OCI-LY7 (cell line): Measurements from ENCODE around the gene NUP210. TPM values are rescaled to one million over a fixed set of nuclear protein-coding genes. Genes with fewer than 3 reads are reported as not detected.

Experiments used
- BruUV-seq: library from RNA; stranded (reverse); fragments of 400-500 nt; replicated peaks from 2 replicates; lab custom pipeline; 2021; lab: Mats Ljungman, UMichigan
- CTCF ChIA-PET: fragments of 300-600 bp; sonication (Branson Sonifier 250); formaldehyde crosslinking; loops from one replicate; lab custom pipeline; 2022; ENCODE audit warnings: antibody characterized with exemption; ENCODE audit not compliant: unreplicated experiment; lab: Charles Lee
- POLR2A ChIA-PET: fragments of 300-600 bp; sonication (Branson Sonifier 250); formaldehyde crosslinking; loops from one replicate; lab custom pipeline; 2022; ENCODE audit warnings: antibody characterized with exemption; lab: Charles Lee
- DNase-seq: peaks from one replicate; pipeline ENCODE4 v3.0.0-alpha.2; 2015; ENCODE audit warnings: low spot score
- H2AFZ ChIP-seq: fragments of 200-600 bp; sonication (generic), shearing (Covaris generic); 2 replicates; pipeline ENCODE4 v1.6.1; 2014; ENCODE audit warnings: mild to moderate bottlenecking, antibody characterized with exemption, low read length, moderate library complexity
- H3K27ac ChIP-seq: fragments of 200-600 bp; sonication (generic); 2 replicates; pipeline ENCODE4 v1.5.1; 2014; ENCODE audit warnings: mixed run types, low read depth, mild to moderate bottlenecking, moderate library complexity, low read length, inconsistent platforms; ENCODE audit not compliant: poor library complexity, severe bottlenecking
- H3K36me3 ChIP-seq: fragments of 200-600 bp; sonication (generic); 2 replicates; pipeline ENCODE4 v1.6.1; 2014; ENCODE audit warnings: mild to moderate bottlenecking, antibody characterized with exemption, low read length, moderate library complexity, mixed read lengths; ENCODE audit not compliant: insufficient read depth
- H3K4me1 ChIP-seq: fragments of 200-600 bp; sonication (generic); 2 replicates; pipeline ENCODE4 v1.5.1; 2014; ENCODE audit warnings: mild to moderate bottlenecking, low read length; ENCODE audit not compliant: insufficient read depth, poor library complexity, severe bottlenecking
- H3K4me2 ChIP-seq: fragments of 200-600 bp; sonication (generic); 2 replicates; pipeline ENCODE4 v1.6.1; 2014; ENCODE audit warnings: mild to moderate bottlenecking, low read length
- H3K4me3 ChIP-seq: fragments of 200-600 bp; sonication (generic); 2 replicates; pipeline ENCODE4 v1.5.1; 2014; ENCODE audit warnings: mild to moderate bottlenecking, low read depth, low read length; ENCODE audit not compliant: poor library complexity, severe bottlenecking
- H3K79me2 ChIP-seq: fragments of 200-600 bp; sonication (generic); 2 replicates; pipeline ENCODE4 v1.6.1; 2016; ENCODE audit warnings: low read depth, mild to moderate bottlenecking, low read length, moderate library complexity, mixed read lengths; ENCODE audit not compliant: insufficient read depth
- H3K9me2 ChIP-seq: fragments of 200-600 bp; sonication (generic); 2 replicates; pipeline ENCODE4 v1.6.1; 2016; ENCODE audit warnings: mild to moderate bottlenecking, low read length, mixed read lengths; ENCODE audit not compliant: insufficient read depth
- H3K9me3 ChIP-seq: fragments of 200-600 bp; sonication (generic); 2 replicates; pipeline ENCODE4 v1.6.1; 2014; ENCODE audit warnings: mild to moderate bottlenecking, mixed run types, low read length, mixed read lengths
- H4K20me1 ChIP-seq: fragments of 200-600 bp; sonication (generic); 2 replicates; pipeline ENCODE4 v1.6.1; 2014; ENCODE audit warnings: mild to moderate bottlenecking, antibody characterized with exemption, low read length, moderate library complexity, mixed read lengths; ENCODE audit not compliant: insufficient read depth
- EZH2phosphoT487 ChIP-seq: fragments of 200-600 bp; sonication (generic); IDR thresholded peaks from 2 replicates; pipeline ENCODE4 v1.6.1; 2018; ENCODE audit warnings: low read depth, borderline replicate concordance, mild to moderate bottlenecking, mixed run types, antibody characterized with exemption, low read length, moderate library complexity, mixed read lengths
- intact Hi-C: fragments of 100-400 bp; cut with micrococcal nuclease; formaldehyde crosslinking; loops from one replicate; pipeline ENCODE4 v1.10.0; 2022; ENCODE audit not compliant: unreplicated experiment
- total RNA-seq, 2 experiments: library from RNA; depleted of rRNA in 1 of 2; stranded (reverse); fragments of >200 nt in 1 of 2; shearing (Covaris generic) in 1 of 2; gene quantifications; 2 replicates each; pipeline ENCODE4 v1.2.3, GENCODE V29; 2014 to 2022
- TF ChIP-seq, protein P1 (sequence below): fragments of 200-600 bp; sonication (generic); conservative IDR thresholded peaks from 2 replicates; pipeline ENCODE4 v1.5.1; 2014; ENCODE audit warnings: mild to moderate bottlenecking, antibody characterized with exemption, low read length, moderate library complexity, mixed read lengths

The NUP210 gene
- total RNA-seq, 2 experiments from 2014 or later, result 195 to 232 TPM

DNA sequence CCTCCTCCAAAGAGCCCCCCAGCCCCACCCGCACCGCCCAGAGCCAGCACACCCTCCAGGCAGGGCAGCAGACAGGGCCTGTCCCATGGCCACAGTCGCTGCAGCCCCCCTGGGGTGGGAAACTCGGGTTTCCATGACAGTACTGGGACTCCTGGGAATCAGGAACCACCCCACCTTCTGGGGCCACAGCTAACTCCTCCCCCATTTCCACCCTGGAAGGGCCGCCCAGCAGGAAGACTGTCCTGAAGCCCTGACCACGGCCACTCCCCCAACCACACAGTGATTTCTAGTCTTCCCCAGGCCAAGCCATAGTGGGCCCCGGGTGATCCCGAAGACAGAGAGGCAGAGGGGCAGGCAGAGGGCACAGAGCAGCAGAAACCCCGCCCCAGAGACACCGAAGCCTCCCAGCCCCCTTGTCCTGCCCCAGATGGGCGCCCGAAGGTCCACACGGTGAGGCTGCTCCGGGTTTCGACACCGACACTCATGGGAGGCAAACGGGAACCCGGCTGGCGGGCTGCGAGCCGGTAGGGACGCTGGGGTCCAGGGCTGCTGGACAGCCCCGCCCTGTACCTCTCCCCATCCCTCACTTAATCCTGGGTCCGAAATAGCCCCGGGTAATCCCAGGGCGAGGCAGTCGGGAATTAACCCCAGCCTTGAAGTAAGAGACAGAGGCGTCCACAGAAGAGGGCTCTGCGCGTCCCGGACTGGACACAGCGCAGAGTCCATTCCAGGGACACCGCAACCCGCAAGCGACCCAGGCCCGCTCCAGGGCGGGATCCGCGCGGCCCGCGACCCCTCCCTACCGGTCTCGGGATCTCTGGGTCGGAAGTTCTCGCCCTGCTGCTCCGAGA lies 138.4 kb downstream of the NUP210 start:
- no peak for TF ChIP-seq EZH2phosphoT487
- TF ChIP-seq, protein P1, sequence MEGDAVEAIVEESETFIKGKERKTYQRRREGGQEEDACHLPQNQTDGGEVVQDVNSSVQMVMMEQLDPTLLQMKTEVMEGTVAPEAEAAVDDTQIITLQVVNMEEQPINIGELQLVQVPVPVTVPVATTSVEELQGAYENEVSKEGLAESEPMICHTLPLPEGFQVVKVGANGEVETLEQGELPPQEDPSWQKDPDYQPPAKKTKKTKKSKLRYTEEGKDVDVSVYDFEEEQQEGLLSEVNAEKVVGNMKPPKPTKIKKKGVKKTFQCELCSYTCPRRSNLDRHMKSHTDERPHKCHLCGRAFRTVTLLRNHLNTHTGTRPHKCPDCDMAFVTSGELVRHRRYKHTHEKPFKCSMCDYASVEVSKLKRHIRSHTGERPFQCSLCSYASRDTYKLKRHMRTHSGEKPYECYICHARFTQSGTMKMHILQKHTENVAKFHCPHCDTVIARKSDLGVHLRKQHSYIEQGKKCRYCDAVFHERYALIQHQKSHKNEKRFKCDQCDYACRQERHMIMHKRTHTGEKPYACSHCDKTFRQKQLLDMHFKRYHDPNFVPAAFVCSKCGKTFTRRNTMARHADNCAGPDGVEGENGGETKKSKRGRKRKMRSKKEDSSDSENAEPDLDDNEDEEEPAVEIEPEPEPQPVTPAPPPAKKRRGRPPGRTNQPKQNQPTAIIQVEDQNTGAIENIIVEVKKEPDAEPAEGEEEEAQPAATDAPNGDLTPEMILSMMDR, result no peak
- H2AFZ ChIP-seq, result no peak overlapping the region
- no TSS peak for BruUV-seq
- no peaks in the 10 kb centered on the region for H3K9me2 ChIP-seq
- H3K9me3 ChIP-seq, result peaks cover 6% of the 10 kb centered on the region; the same call in 1 of the 2 replicates
- H3K79me2 ChIP-seq, result no peaks in the 10 kb centered on the region
- no peak for DNase-seq
- H3K27ac ChIP-seq, result no peak overlapping the region
- H3K4me3 ChIP-seq, result no peak overlapping the region
- intact Hi-C loops, result no loop called here
- no peaks in the 10 kb centered on the region for H3K4me1 ChIP-seq
- H4K20me1 ChIP-seq, result no peaks in the 10 kb centered on the region
- ChIA-PET POLR2A (no interaction called here), CTCF (no interaction called here)
- no peak overlapping the region for H3K4me2 ChIP-seq
- no peaks in the 10 kb centered on the region; the same call in 1 of the 2 replicates for H3K36me3 ChIP-seq

DNA sequence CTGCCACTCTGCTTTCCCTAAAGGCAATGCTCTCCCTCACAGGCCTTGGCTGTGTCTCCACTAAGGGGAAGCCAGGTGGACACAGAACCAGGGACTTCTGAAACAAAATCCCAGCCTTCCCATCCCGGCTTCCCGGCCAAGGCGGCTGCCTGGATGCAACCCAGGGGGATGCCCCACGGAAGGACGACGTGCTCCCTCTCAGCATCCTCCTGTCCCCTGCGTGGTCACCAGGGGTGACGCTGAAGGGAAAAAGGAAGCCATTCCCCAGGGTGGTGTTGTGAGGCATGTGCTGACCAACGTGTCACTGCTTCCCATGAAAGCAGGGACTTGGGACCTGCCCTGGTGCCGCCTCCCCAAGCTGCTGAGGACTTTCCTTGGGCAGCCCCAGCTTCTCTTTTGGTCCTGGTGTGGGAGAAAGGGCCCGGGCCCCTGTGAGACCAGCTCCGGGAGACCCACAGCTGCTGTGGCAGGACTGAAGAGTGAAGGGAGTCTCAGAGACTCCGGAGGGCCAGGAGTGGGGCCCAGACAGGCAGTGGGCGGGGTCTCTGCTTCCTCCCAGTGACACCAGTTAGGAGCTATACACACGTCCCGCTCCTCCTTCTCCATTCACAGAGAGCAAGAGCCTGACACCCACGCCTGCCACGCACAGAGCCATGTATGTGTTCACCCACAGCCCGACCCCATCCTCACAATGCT lies 139.2 kb downstream of the NUP210 start:
- BruUV-seq, result no TSS peak
- CTCF ChIA-PET, result no interaction called here
- Histone ChIP-seq H3K27ac (no peak overlapping the region), H3K36me3 (no peaks in the 10 kb centered on the region), H3K79me2 (no peaks in the 10 kb centered on the region), H3K4me2 (no peak overlapping the region), H3K4me3 (no peak overlapping the region), H3K9me2 (no peaks in the 10 kb centered on the region), H2AFZ (no peak overlapping the region), H4K20me1 (no peaks in the 10 kb centered on the region), H3K9me3 (no peaks in the 10 kb centered on the region; the same call in 1 of the 2 replicates), H3K4me1 (no peaks in the 10 kb centered on the region)
- POLR2A ChIA-PET, result no interaction called here
- DNase-seq, result no peak
- intact Hi-C loops, result no loop called here
- TF ChIP-seq EZH2phosphoT487, result no peak
- TF ChIP-seq, protein P1, result no peak
